IMR-90 (cell line): Measurements from ENCODE around the gene ZNF701. TPM values are rescaled to one million over a fixed set of nuclear protein-coding genes. Genes with fewer than 3 reads are reported as not detected.

Experiments used
- ATAC-seq: fragments of 200-7000 bp; cut with Tn5 transposase; 2 replicates; pipeline ENCODE4 v1.9.1; 2020; ENCODE audit warnings: low read depth, mild to moderate bottlenecking, moderate library complexity
- BruUV-seq: library from RNA; stranded (reverse); fragments of 400-500 nt; replicated peaks from 2 replicates; lab custom pipeline; 2021; lab: Mats Ljungman, UMichigan
- CTCF ChIA-PET: fragments of 300-600 bp; formaldehyde crosslinking; extraction: SDS; loops from one replicate; lab custom pipeline; 2021; ENCODE audit warnings: antibody characterized with exemption; lab: Yijun Ruan, JAX
- POLR2A ChIA-PET: fragments of 300-600 bp; sonication (Branson Sonifier 250); formaldehyde crosslinking; loops from one replicate; lab custom pipeline; 2022; ENCODE audit warnings: antibody characterized with exemption; ENCODE audit not compliant: unreplicated experiment; lab: Charles Lee
- DNase-seq: peaks from one replicate; pipeline ENCODE4 v3.0.0; 2013
- H2AFZ ChIP-seq: replicated peaks from 2 replicates; pipeline ENCODE3; 2013; ENCODE audit warnings: low read length, mild to moderate bottlenecking; ENCODE audit not compliant: poor library complexity
- H2AK5ac ChIP-seq: 2 replicates; pipeline ENCODE4 v1.6.1; 2013; ENCODE audit warnings: low read depth, low read length, inconsistent platforms
- H2AK9ac ChIP-seq: replicated peaks from 2 replicates; pipeline ENCODE3; 2013; ENCODE audit warnings: mild to moderate bottlenecking, low read depth, low read length, moderate library complexity; ENCODE audit not compliant: poor library complexity
- H2BK120ac ChIP-seq: 2 replicates; pipeline ENCODE4 v1.6.1; 2013; ENCODE audit warnings: low read depth, low read length, inconsistent platforms
- H2BK15ac ChIP-seq: 3 replicates; pipeline ENCODE4 v1.6.1; 2013; ENCODE audit warnings: low read depth, low read length, inconsistent platforms
- H2BK20ac ChIP-seq: 2 replicates; pipeline ENCODE4 v1.6.1; 2013; ENCODE audit warnings: low read depth, mild to moderate bottlenecking, inconsistent platforms, low read length, moderate library complexity
- H2BK5ac ChIP-seq: 2 replicates; pipeline ENCODE4 v1.6.1; 2013; ENCODE audit warnings: mild to moderate bottlenecking, low read depth, low read length, inconsistent platforms; ENCODE audit not compliant: poor library complexity, severe bottlenecking
- H3K14ac ChIP-seq: replicated peaks from 2 replicates; pipeline ENCODE4 v1.6.1; 2013; ENCODE audit warnings: low read depth, low read length, inconsistent platforms
- H3K18ac ChIP-seq: 2 replicates; pipeline ENCODE4 v1.6.1; 2013; ENCODE audit warnings: low read depth, low read length, control low read depth
- H3K23ac ChIP-seq: 2 replicates; pipeline ENCODE4 v1.6.1; 2013; ENCODE audit warnings: low read depth, low read length, inconsistent platforms
- H3K27ac ChIP-seq: 2 replicates; pipeline ENCODE4 v1.5.1; 2013; ENCODE audit warnings: mild to moderate bottlenecking, control low read depth, low read length; ENCODE audit not compliant: insufficient read depth
- H3K27me3 ChIP-seq: 2 replicates; pipeline ENCODE4 v1.6.1; 2013; ENCODE audit warnings: low read length; ENCODE audit not compliant: control insufficient read depth, insufficient read depth
- H3K36me3 ChIP-seq: 2 replicates; pipeline ENCODE4 v1.6.1; 2013; ENCODE audit warnings: low read length, mixed read lengths; ENCODE audit not compliant: control insufficient read depth, insufficient read depth
- H3K4ac ChIP-seq: 2 replicates; pipeline ENCODE4 v1.6.1; 2013; ENCODE audit warnings: low read depth, low read length, inconsistent platforms
- H3K4me1 ChIP-seq: 2 replicates; pipeline ENCODE4 v1.6.1; 2013; ENCODE audit warnings: low read length, mixed read lengths; ENCODE audit not compliant: control insufficient read depth, insufficient read depth
- H3K4me2 ChIP-seq: 2 replicates; pipeline ENCODE4 v1.6.1; 2013; ENCODE audit warnings: low read depth, mild to moderate bottlenecking, control low read depth, low read length, moderate library complexity
- H3K4me3 ChIP-seq: 2 replicates; pipeline ENCODE4 v1.5.1; 2013; ENCODE audit warnings: low read depth, mild to moderate bottlenecking, control low read depth, low read length, moderate library complexity; ENCODE audit not compliant: insufficient read depth
- H3K56ac ChIP-seq: 2 replicates; pipeline ENCODE4 v1.6.1; 2013; ENCODE audit warnings: low read length, inconsistent platforms; ENCODE audit not compliant: insufficient read depth; ENCODE audit errors: extremely low read depth
- H3K79me1 ChIP-seq, 2 experiments: 2 replicates each; pipeline ENCODE4 v1.6.1; 2013; ENCODE audit warnings: low read length in 2 of 2, inconsistent platforms in 1 of 2, low read depth in 1 of 2
- H3K9ac ChIP-seq: 2 replicates; pipeline ENCODE4 v1.6.1; 2013; ENCODE audit warnings: low read depth, low read length, control low read depth
- H3K9me1 ChIP-seq: 2 replicates; pipeline ENCODE4 v1.6.1; 2013; ENCODE audit warnings: low read length, inconsistent platforms; ENCODE audit not compliant: insufficient read depth
- H3K9me3 ChIP-seq: 2 replicates; pipeline ENCODE4 v1.6.1; 2013; ENCODE audit warnings: low read length; ENCODE audit not compliant: control insufficient read depth, insufficient read depth
- H4K20me1 ChIP-seq: 2 replicates; pipeline ENCODE4 v1.6.1; 2013; ENCODE audit warnings: low read length, inconsistent platforms; ENCODE audit not compliant: insufficient read depth
- H4K5ac ChIP-seq: 2 replicates; pipeline ENCODE4 v1.6.1; 2013; ENCODE audit warnings: mild to moderate bottlenecking, low read depth, low read length, control low read depth
- H4K8ac ChIP-seq, 2 experiments: 2 replicates each; pipeline ENCODE4 v1.6.1; 2013; ENCODE audit warnings: low read depth in 2 of 2, low read length in 2 of 2, control low read depth in 1 of 2, inconsistent platforms in 1 of 2
- H4K91ac ChIP-seq: 2 replicates; pipeline ENCODE4 v1.6.1; 2013; ENCODE audit warnings: low read depth, low read length, inconsistent platforms; ENCODE audit not compliant: insufficient read depth
- BHLHE40 ChIP-seq: fragments of 150-350 bp; IDR thresholded peaks from 2 replicates; pipeline ENCODE4 v1.6.1; 2016; ENCODE audit warnings: mild to moderate bottlenecking, low read depth, low read length
- CEBPB ChIP-seq: IDR thresholded peaks from 2 replicates; pipeline ENCODE4 v1.6.1; 2012; ENCODE audit warnings: low read depth, low read length, improper control_type of control experiment
- CHD1 ChIP-seq: IDR thresholded peaks from 2 replicates; pipeline ENCODE4 v1.6.1; 2012; ENCODE audit warnings: low read depth, low read length, improper control_type of control experiment
- CTCF ChIP-seq: conservative IDR thresholded peaks from 2 replicates; pipeline ENCODE4 v1.5.1; 2012; ENCODE audit warnings: mild to moderate bottlenecking, low read depth, low read length, improper control_type of control experiment
- ELK1 ChIP-seq: fragments of 150-350 bp; IDR thresholded peaks from 2 replicates; pipeline ENCODE4 v1.6.1; 2016; ENCODE audit warnings: low read depth, mild to moderate bottlenecking, low read length, moderate library complexity, borderline replicate concordance
- FOS ChIP-seq: fragments of 150-350 bp; IDR thresholded peaks from 2 replicates; pipeline ENCODE4 v1.6.1; 2016; ENCODE audit warnings: low read depth, low read length
- MAFK ChIP-seq: IDR thresholded peaks from 2 replicates; pipeline ENCODE4 v1.6.1; 2012; ENCODE audit warnings: low read depth, low read length, improper control_type of control experiment
- MAZ ChIP-seq: IDR thresholded peaks from 2 replicates; pipeline ENCODE4 v1.6.1; 2012; ENCODE audit warnings: low read depth, mild to moderate bottlenecking, low read length, improper control_type of control experiment, moderate library complexity, borderline replicate concordance
- MXI1 ChIP-seq: IDR thresholded peaks from 2 replicates; pipeline ENCODE4 v1.6.1; 2012; ENCODE audit warnings: low read depth, mild to moderate bottlenecking, low read length, moderate library complexity, borderline replicate concordance
- NFE2L2 ChIP-seq: fragments of 150-350 bp; IDR thresholded peaks from 2 replicates; pipeline ENCODE4 v1.6.1; 2016; ENCODE audit warnings: low read depth, mild to moderate bottlenecking, low read length
- RAD21 ChIP-seq: IDR thresholded peaks from 2 replicates; pipeline ENCODE4 v1.6.1; 2012; ENCODE audit warnings: low read length, improper control_type of control experiment
- RCOR1 ChIP-seq: IDR thresholded peaks from 2 replicates; pipeline ENCODE4 v1.6.1; 2012; ENCODE audit warnings: mild to moderate bottlenecking, low read length, improper control_type of control experiment; ENCODE audit not compliant: insufficient replicate concordance
- RFX5 ChIP-seq: IDR thresholded peaks from 2 replicates; pipeline ENCODE4 v1.8.0; 2012; ENCODE audit warnings: low read depth, mild to moderate bottlenecking, low read length, moderate library complexity
- SMC3 ChIP-seq: fragments of 150-350 bp; IDR thresholded peaks from 2 replicates; pipeline ENCODE4 v1.6.1; 2016; ENCODE audit warnings: low read depth, mild to moderate bottlenecking, antibody characterized with exemption, low read length, moderate library complexity
- USF2 ChIP-seq: fragments of 150-350 bp; IDR thresholded peaks from 2 replicates; pipeline ENCODE4 v1.6.1; 2017; ENCODE audit warnings: mild to moderate bottlenecking, antibody characterized with exemption, low read length, low read depth
- WGBS, 2 experiments: methylation state at CpG; one replicate each; pipeline versions ENCODE4 v1.1.5 to v1.1.7; 2013; ENCODE audit warnings: missing lambda C conversion rate in 2 of 2; ENCODE audit not compliant: insufficient read length in 1 of 2; ENCODE audit errors: extremely low coverage in 2 of 2; 5-methylcytosine and 5-hydroxymethylcytosine counted together
- dilution Hi-C: fragments of 300-500 bp; cut with HindIII; formaldehyde crosslinking; loops from one replicate; pipeline ENCODE4 v1.14.3; 2018; ENCODE audit warnings: low sequenced_read_pairs; ENCODE audit not compliant: unreplicated experiment
- in situ Hi-C: fragments of 300-500 bp; cut with MboI; formaldehyde crosslinking; loops from 3 replicates; pipeline ENCODE4 v1.14.3; 2019; ENCODE audit warnings: low sequenced_read_pairs, inconsistent platforms, mixed read lengths
- intact Hi-C: fragments of 100-400 bp; cut with micrococcal nuclease; formaldehyde crosslinking; loops from 2 replicates; pipeline ENCODE4 v1.10.0; 2022
- polyA plus RNA-seq, 3 experiments: library from polyadenylated mRNA; depleted of rRNA; stranded (reverse); fragments of >200 nt; gene quantifications; 2 replicates each; pipeline ENCODE4 v1.2.3, GENCODE V29; 2012; ENCODE audit warnings: low replicate concordance in 1 of 3
- total RNA-seq: library from RNA; depleted of rRNA; stranded (reverse); fragments of >200 nt; gene quantifications from 2 replicates; pipeline ENCODE4 v1.2.3, GENCODE V29; 2012

The ZNF701 gene
- total and polyA plus RNA-seq, 2 of the 4 experiments (the other 2 are of a cell fraction), result 3.8 to 12.2 TPM

GRCh38 chr19:52536448-52536800 is 33.7 kb upstream of the ZNF701 start:
- Histone ChIP-seq H4K20me1 (no peaks in the 10 kb centered on the region), H2AK5ac (peak overlapping the region; percentile 20; the same call in 1 of the 2 replicates), H4K8ac (peak overlapping the region in 1 of 2 experiments; percentile 64; a peak in 2 of 4 replicates), H2BK120ac (no peak overlapping the region), H3K9ac (no peak overlapping the region; the same call in 1 of the 2 replicates), H4K91ac (no peak overlapping the region; the same call in 1 of the 2 replicates), H3K4me2 (peak overlapping the region; percentile 66), H3K4me1 (no peaks in the 10 kb centered on the region; the same call in 1 of the 2 replicates), H3K4me3 (peak overlapping the region; percentile 57), H3K9me3 (peaks cover 2% of the 10 kb centered on the region; the same call in 1 of the 2 replicates), H3K79me1 (peaks cover 21% of the 10 kb centered on the region in 2 experiments), H3K14ac (no peak overlapping the region), H2AK9ac (peak overlapping the region; percentile 60), H3K27ac (peak overlapping the region; percentile 5; the same call in 1 of the 2 replicates), H2BK5ac (peak overlapping the region; percentile 18), H3K4ac (0 out of 2 replicates have a peak overlapping the region, but pooled peaks have one; percentile 10), H3K36me3 (peaks cover 9% of the 10 kb centered on the region), H2AFZ (peak overlapping the region; percentile 93), H2BK15ac (no peak overlapping the region), H3K23ac (no peak overlapping the region), H4K5ac (no peak overlapping the region), H3K18ac (no peak overlapping the region), H3K56ac (no peak overlapping the region), H2BK20ac (no peak overlapping the region), H3K27me3 (no peaks in the 10 kb centered on the region), H3K9me1 (no peaks in the 10 kb centered on the region)
- POLR2A ChIA-PET, result no interaction called here
- CTCF ChIA-PET, result no interaction called here
- BruUV-seq, result no TSS peak
- intact Hi-C loops (loop anchor here (10.0 kb wide), 1 partner anchor 208 kb away; no protein-coding TSS in a partner anchor), in situ Hi-C loops (no loop called here), dilution Hi-C loops (no loop called here)
- DNase-seq (no peak), ATAC-seq (peak; percentile 3)
- WGBS, 2 experiments, result 10% methylated on average over 17 of the region's 17 CpGs; no CpG with 5 or more reads in 1 of the 2 experiments
- no peak for TF ChIP-seq MXI1
- no peak for TF ChIP-seq RCOR1
- no peak for TF ChIP-seq RAD21
- TF ChIP-seq FOS, result no peak
- TF ChIP-seq CEBPB, result no peak
- TF ChIP-seq RFX5, result no peak
- no peak for TF ChIP-seq SMC3
- TF ChIP-seq CTCF, result no peak
- no peak for TF ChIP-seq BHLHE40
- no peak for TF ChIP-seq MAFK
- TF ChIP-seq ELK1, result no peak
- TF ChIP-seq USF2, result no peak
- TF ChIP-seq NFE2L2, result no peak
- no peak for TF ChIP-seq MAZ
- no peak for TF ChIP-seq CHD1
